CD14-positive monocyte (primary cell): ENCODE data around the gene OCRL. TPM values are rescaled to one million over a fixed set of nuclear protein-coding genes. Genes with fewer than 3 reads are reported as not detected.

ENCODE experiments used
- DNase-seq, 3 donors: peaks; one replicate each; pipeline ENCODE4 v3.0.0-alpha.2; 2011 to 2022
- H2AFZ ChIP-seq: 2 replicates; pipeline ENCODE4 v1.6.0; 2012; ENCODE audit warnings: mild to moderate bottlenecking, low read depth, low read length, inconsistent platforms; ENCODE audit not compliant: insufficient read depth, poor library complexity, severe bottlenecking
- H3K27ac ChIP-seq, 2 donors: 1 replicate in 1 of 2; 2 replicates in 1 of 2; pipeline ENCODE4 v1.5.1; 2012 to 2013; ENCODE audit warnings: low read length in 2 of 2, control low read depth in 1 of 2, inconsistent platforms in 1 of 2, low read depth in 1 of 2, mild to moderate bottlenecking in 1 of 2
- H3K27me3 ChIP-seq, 2 donors: one replicate each; pipeline versions ENCODE4 v1.6.0 to v1.6.1; 2011 to 2013; ENCODE audit warnings: low read length in 2 of 2; ENCODE audit not compliant: control insufficient read depth in 2 of 2, insufficient read depth in 2 of 2
- H3K36me3 ChIP-seq, 2 donors: replicated peaks in 1 of 2; 1 replicate in 1 of 2; 2 replicates in 1 of 2; pipeline versions ENCODE4 v1.5.1 to v1.6.1; 2012 to 2013; ENCODE audit warnings: low read length in 2 of 2, control low read depth in 1 of 2, inconsistent platforms in 1 of 2, mild to moderate bottlenecking in 1 of 2; ENCODE audit not compliant: insufficient read depth in 2 of 2, control insufficient read depth in 1 of 2
- H3K4me1 ChIP-seq, 2 donors: 1 replicate in 1 of 2; 2 replicates in 1 of 2; pipeline versions ENCODE4 v1.5.1 to v1.6.1; 2012 to 2013; ENCODE audit warnings: low read length in 2 of 2, control low read depth in 1 of 2, inconsistent platforms in 1 of 2, mild to moderate bottlenecking in 1 of 2, moderate library complexity in 1 of 2; ENCODE audit not compliant: insufficient read depth in 2 of 2, control insufficient read depth in 1 of 2
- H3K4me2 ChIP-seq: replicated peaks from 2 replicates; pipeline ENCODE3; 2012; ENCODE audit warnings: low read length, moderate library complexity, mild to moderate bottlenecking; ENCODE audit not compliant: poor library complexity, severe bottlenecking; ENCODE audit errors: extremely low read depth
- H3K4me3 ChIP-seq, 3 experiments: fragments of 200-600 bp in 1 of 3; sonication (generic) in 1 of 3; replicated peaks in 1 of 3; 1 replicate in 2 of 3; 2 replicates in 1 of 3; pipeline ENCODE4 v1.5.1; 2011 to 2013; ENCODE audit warnings: low read length in 3 of 3, mild to moderate bottlenecking in 3 of 3, control low read depth in 2 of 3, low read depth in 2 of 3, inconsistent platforms in 1 of 3, moderate library complexity in 1 of 3
- H3K79me2 ChIP-seq: 2 replicates; pipeline ENCODE4 v1.6.0; 2012; ENCODE audit warnings: mild to moderate bottlenecking, control low read depth, inconsistent platforms, low read length, moderate library complexity; ENCODE audit not compliant: insufficient read depth
- H3K9ac ChIP-seq: 2 replicates; pipeline ENCODE4 v1.6.0; 2017; ENCODE audit warnings: low read length, mild to moderate bottlenecking; ENCODE audit not compliant: insufficient read depth, poor library complexity, severe bottlenecking
- H3K9me3 ChIP-seq, 2 donors: replicated peaks in 1 of 2; 1 replicate in 1 of 2; 2 replicates in 1 of 2; pipeline versions ENCODE4 v1.5.1 to v1.6.1; 2012 to 2013; ENCODE audit warnings: low read length in 2 of 2, control low read depth in 1 of 2; ENCODE audit not compliant: control insufficient read depth in 1 of 2, insufficient read depth in 1 of 2
- H4K20me1 ChIP-seq: 2 replicates; pipeline ENCODE4 v1.6.0; 2012; ENCODE audit warnings: mild to moderate bottlenecking, low read length, control low read depth, moderate library complexity; ENCODE audit not compliant: insufficient read depth
- H3K27ac Mint-ChIP-seq, 7 donors: one replicate each; pipeline ENCODE4 v1.8.0; 2020; ENCODE audit warnings: mild to moderate bottlenecking in 7 of 7, mixed read lengths in 7 of 7, moderate library complexity in 6 of 7, inconsistent platforms in 2 of 7
- H3K27me3 Mint-ChIP-seq, 3 donors: one replicate each; pipeline ENCODE4 v1.8.0; 2021 to 2022; ENCODE audit warnings: low read depth in 3 of 3, mild to moderate bottlenecking in 3 of 3, mixed read lengths in 3 of 3, moderate library complexity in 3 of 3, inconsistent platforms in 1 of 3
- H3K36me3 Mint-ChIP-seq, 2 donors: one replicate each; pipeline ENCODE4 v1.8.0; 2020; ENCODE audit warnings: mixed read lengths in 2 of 2, inconsistent platforms in 1 of 2, mild to moderate bottlenecking in 1 of 2
- H3K4me1 Mint-ChIP-seq: one replicate; pipeline ENCODE4 v1.8.0; 2020; ENCODE audit warnings: mild to moderate bottlenecking, mixed read lengths
- H3K4me3 Mint-ChIP-seq, 2 donors: one replicate each; pipeline ENCODE4 v1.8.0; 2020; ENCODE audit warnings: mild to moderate bottlenecking in 2 of 2, mixed read lengths in 2 of 2, moderate library complexity in 1 of 2
- H3K9me3 Mint-ChIP-seq, 7 donors: one replicate each; pipeline ENCODE4 v1.8.0; 2020 to 2022; ENCODE audit warnings: mixed read lengths in 7 of 7, mild to moderate bottlenecking in 6 of 7, moderate library complexity in 6 of 7, inconsistent platforms in 2 of 7
- WGBS: methylation state at CpG from one replicate; pipeline ENCODE4 v1.1.5; 2013; ENCODE audit warnings: missing lambda C conversion rate; ENCODE audit not compliant: insufficient coverage; 5-methylcytosine and 5-hydroxymethylcytosine counted together
- intact Hi-C, 2 donors: fragments of 100-400 bp; cut with micrococcal nuclease; formaldehyde crosslinking; loops; one replicate each; pipeline versions ENCODE4 v1.15.0 to v1.15.1; 2023
- polyA plus RNA-seq, 3 donors: library from polyadenylated mRNA; depleted of rRNA in 1 of 3; unstranded in 2 of 3; stranded (reverse) in 1 of 3; fragments of 300-500 nt in 2 of 3; fragments of >200 nt in 1 of 3; fragmentation: Illumina TruSeq in 2 of 3; gene quantifications; 1 replicate in 2 of 3; 2 replicates in 1 of 3; pipeline ENCODE4 v1.2.3, GENCODE V29; 2012 to 2021
- TF ChIP-seq, protein P1 (sequence below): fragments of 200-600 bp; IDR thresholded peaks from one replicate; pipeline ENCODE4 v1.8.0; 2022; ENCODE audit warnings: antibody characterized with exemption, mild to moderate bottlenecking

Gene OCRL
- polyA plus RNA-seq, 3 donors = 1.8 to 11.2 (median 2.4) TPM

DNA sequence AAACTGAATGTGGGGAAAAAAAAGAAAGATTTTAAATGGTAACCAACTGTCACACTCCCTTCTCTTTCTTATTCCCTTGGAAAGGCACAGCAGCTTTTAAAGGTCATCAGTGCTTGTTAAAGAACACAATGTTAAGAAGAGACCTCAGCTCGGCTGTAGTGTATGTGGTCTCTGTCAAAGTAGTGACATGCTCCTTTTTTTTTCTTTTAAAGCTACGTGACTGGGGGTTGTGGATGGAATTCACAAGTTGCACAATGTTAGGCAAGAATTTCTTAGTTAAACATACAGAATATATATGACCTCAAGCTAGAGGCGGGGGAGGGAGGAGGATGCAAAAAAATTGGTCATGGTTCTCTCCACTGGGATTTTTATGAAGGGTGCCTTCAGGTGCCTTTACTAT, 45.6 kb downstream of the OCRL start:
- TF ChIP-seq, protein P1, sequence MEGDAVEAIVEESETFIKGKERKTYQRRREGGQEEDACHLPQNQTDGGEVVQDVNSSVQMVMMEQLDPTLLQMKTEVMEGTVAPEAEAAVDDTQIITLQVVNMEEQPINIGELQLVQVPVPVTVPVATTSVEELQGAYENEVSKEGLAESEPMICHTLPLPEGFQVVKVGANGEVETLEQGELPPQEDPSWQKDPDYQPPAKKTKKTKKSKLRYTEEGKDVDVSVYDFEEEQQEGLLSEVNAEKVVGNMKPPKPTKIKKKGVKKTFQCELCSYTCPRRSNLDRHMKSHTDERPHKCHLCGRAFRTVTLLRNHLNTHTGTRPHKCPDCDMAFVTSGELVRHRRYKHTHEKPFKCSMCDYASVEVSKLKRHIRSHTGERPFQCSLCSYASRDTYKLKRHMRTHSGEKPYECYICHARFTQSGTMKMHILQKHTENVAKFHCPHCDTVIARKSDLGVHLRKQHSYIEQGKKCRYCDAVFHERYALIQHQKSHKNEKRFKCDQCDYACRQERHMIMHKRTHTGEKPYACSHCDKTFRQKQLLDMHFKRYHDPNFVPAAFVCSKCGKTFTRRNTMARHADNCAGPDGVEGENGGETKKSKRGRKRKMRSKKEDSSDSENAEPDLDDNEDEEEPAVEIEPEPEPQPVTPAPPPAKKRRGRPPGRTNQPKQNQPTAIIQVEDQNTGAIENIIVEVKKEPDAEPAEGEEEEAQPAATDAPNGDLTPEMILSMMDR = no peak
- no peak for DNase-seq
- no peak overlapping the region for H3K4me3 Mint-ChIP-seq
- Histone ChIP-seq H3K79me2 (no peaks in the 10 kb centered on the region), H3K9ac (no peak overlapping the region), H3K27me3 (no peaks in the 10 kb centered on the region), H3K4me2 (no peak overlapping the region), H3K27ac (no peak overlapping the region), H3K36me3 (peaks cover 35 to 69% of the 10 kb centered on the region in 2 donors), H2AFZ (no peak overlapping the region), H3K9me3 (no peaks in the 10 kb centered on the region), H3K4me3 (no peak overlapping the region), H3K4me1 (no peaks in the 10 kb centered on the region), H4K20me1 (no peaks in the 10 kb centered on the region)
- WGBS = no CpG with 5 or more reads among the region's 3 CpGs
- H3K36me3 Mint-ChIP-seq = peaks cover 40 to 48% of the 10 kb centered on the region in 2 donors
- no peaks in the 10 kb centered on the region for H3K9me3 Mint-ChIP-seq
- intact Hi-C loops = no loop called here
- H3K27me3 Mint-ChIP-seq = peaks cover 0 to 5% (median 3%) of the 10 kb centered on the region in 3 donors
- H3K27ac Mint-ChIP-seq = no peak overlapping the region
- H3K4me1 Mint-ChIP-seq = peaks cover 22% of the 10 kb centered on the region

GRCh38 chrX:129586446-129586845, 46.4 kb downstream of the OCRL start:
- TF ChIP-seq, protein P1 = no peak
- WGBS = no CpG with 5 or more reads among the region's 4 CpGs

More at GRCh38 chrX:129586446-129586845, 46.4 kb downstream of the OCRL start:
- DNase-seq = no peak
- no peak overlapping the region for H2AFZ ChIP-seq
- no peak overlapping the region for H3K27ac ChIP-seq
- no peak overlapping the region for H3K9ac ChIP-seq
- H3K79me2 ChIP-seq = no peaks in the 10 kb centered on the region
- H3K4me3 Mint-ChIP-seq = no peak overlapping the region
- no peak overlapping the region for H3K4me3 ChIP-seq
- H3K27me3 Mint-ChIP-seq = peaks cover 0 to 5% (median 3%) of the 10 kb centered on the region in 3 donors
- H4K20me1 ChIP-seq = no peaks in the 10 kb centered on the region
- H3K9me3 Mint-ChIP-seq = no peaks in the 10 kb centered on the region
- H3K9me3 ChIP-seq = no peaks in the 10 kb centered on the region
- H3K36me3 Mint-ChIP-seq = peaks cover 42 to 48% of the 10 kb centered on the region in 2 donors
- no peak overlapping the region for H3K27ac Mint-ChIP-seq
- peaks cover 25% of the 10 kb centered on the region for H3K4me1 Mint-ChIP-seq
- peaks cover 41 to 76% of the 10 kb centered on the region in 2 donors for H3K36me3 ChIP-seq
- H3K4me1 ChIP-seq = no peaks in the 10 kb centered on the region
- no peak overlapping the region for H3K4me2 ChIP-seq
- H3K27me3 ChIP-seq = no peaks in the 10 kb centered on the region
- intact Hi-C loops = no loop called here
